OCI-LY3 (cell line): Measurements from ENCODE around the gene TPRN.

Experiments used
- EZH2phosphoT487 ChIP-seq: fragments of 200-600 bp; shearing (Covaris generic); IDR thresholded peaks from 2 replicates; pipeline ENCODE4 v1.6.1; 2018; ENCODE audit warnings: antibody characterized with exemption, mixed run types, low read depth
- TF ChIP-seq, protein P1 (sequence below): fragments of 200-600, 300-600 bp; sonication (generic); IDR thresholded peaks from 2 replicates; pipeline ENCODE4 v1.5.1; 2014; ENCODE audit warnings: antibody characterized with exemption, low read length, low read depth

DNA sequence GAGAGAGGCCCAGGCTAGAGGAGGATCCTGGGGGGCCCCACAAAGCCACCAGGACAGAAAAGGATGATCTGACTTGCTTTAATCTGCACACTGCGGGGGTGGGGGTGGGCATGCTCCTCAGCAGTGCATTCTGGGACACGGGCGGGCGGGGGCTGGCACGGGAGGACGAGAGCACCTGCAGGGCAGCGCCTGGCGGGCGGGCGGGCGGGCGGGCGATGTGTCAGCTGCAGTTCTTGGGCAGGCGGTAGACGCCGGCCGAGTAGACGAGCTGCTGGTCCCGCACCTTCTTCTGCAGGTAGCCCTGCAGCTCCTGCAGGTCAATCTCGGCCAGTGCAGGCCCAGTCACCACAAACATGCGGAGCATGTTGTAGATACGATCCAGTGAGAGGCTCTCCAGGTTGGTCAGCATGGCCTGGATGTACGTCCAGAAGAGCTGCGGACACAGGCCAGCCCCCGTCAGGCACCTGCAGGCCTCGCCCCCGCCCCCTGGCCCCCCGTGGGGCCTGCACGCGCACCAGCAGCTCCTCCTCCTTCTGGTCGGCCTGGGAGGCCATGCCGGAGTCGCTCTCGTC is 25.7 kb downstream of the TPRN start:
- TF ChIP-seq, protein P1, sequence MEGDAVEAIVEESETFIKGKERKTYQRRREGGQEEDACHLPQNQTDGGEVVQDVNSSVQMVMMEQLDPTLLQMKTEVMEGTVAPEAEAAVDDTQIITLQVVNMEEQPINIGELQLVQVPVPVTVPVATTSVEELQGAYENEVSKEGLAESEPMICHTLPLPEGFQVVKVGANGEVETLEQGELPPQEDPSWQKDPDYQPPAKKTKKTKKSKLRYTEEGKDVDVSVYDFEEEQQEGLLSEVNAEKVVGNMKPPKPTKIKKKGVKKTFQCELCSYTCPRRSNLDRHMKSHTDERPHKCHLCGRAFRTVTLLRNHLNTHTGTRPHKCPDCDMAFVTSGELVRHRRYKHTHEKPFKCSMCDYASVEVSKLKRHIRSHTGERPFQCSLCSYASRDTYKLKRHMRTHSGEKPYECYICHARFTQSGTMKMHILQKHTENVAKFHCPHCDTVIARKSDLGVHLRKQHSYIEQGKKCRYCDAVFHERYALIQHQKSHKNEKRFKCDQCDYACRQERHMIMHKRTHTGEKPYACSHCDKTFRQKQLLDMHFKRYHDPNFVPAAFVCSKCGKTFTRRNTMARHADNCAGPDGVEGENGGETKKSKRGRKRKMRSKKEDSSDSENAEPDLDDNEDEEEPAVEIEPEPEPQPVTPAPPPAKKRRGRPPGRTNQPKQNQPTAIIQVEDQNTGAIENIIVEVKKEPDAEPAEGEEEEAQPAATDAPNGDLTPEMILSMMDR: no peak
- no peak for TF ChIP-seq EZH2phosphoT487
